HepG2 (cell line): ENCODE measurements around the gene PA2G4. TPM values are rescaled to one million over a fixed set of nuclear protein-coding genes. Genes with fewer than 3 reads are reported as not detected.

Experiments used
- KAT7 ChIP-seq: IDR thresholded peaks from 2 replicates; pipeline ENCODE4 v1.6.1; 2018; ENCODE audit warnings: borderline replicate concordance, missing compliant biosample characterization
- KAT8 ChIP-seq: IDR thresholded peaks from 2 replicates; pipeline ENCODE4 v1.6.1; 2016; ENCODE audit warnings: missing genetic modification reagents, missing compliant biosample characterization
- KDM4B ChIP-seq: sonication (generic); formaldehyde crosslinking; IDR thresholded peaks from 2 replicates; pipeline ENCODE4 v1.4.0; 2020; ENCODE audit warnings: missing genetic modification reagents
- SYNCRIP ChIP-seq: fragments of 200-400 bp; formaldehyde crosslinking; IDR thresholded peaks from 2 replicates; pipeline ENCODE4 v1.6.1; 2018; ENCODE audit warnings: mild to moderate bottlenecking, low read depth, low read length; ENCODE audit not compliant: insufficient read depth
- ZBTB7B ChIP-seq: sonication (generic); formaldehyde crosslinking; IDR thresholded peaks from 2 replicates; pipeline ENCODE4 v1.4.0; 2020; ENCODE audit warnings: missing genetic modification reagents
- ZNF263 ChIP-seq: sonication (generic); formaldehyde crosslinking; IDR thresholded peaks from 2 replicates; pipeline ENCODE4 v1.4.0; 2020; ENCODE audit warnings: missing genetic modification reagents
- ZNF329 ChIP-seq: sonication (generic); formaldehyde crosslinking; IDR thresholded peaks from 2 replicates; pipeline ENCODE4 v1.9.0; 2021; ENCODE audit warnings: low read depth, mild to moderate bottlenecking, missing genetic modification reagents
- ZNF629 ChIP-seq: sonication (generic); formaldehyde crosslinking; conservative IDR thresholded peaks from 2 replicates; pipeline ENCODE4 v1.5.0; 2020; ENCODE audit warnings: missing genetic modification reagents
- ZNF878 ChIP-seq: sonication (generic); formaldehyde crosslinking; IDR thresholded peaks from 2 replicates; pipeline ENCODE4 v1.8.1; 2023; ENCODE audit warnings: mild to moderate bottlenecking, missing genetic modification reagents, moderate library complexity
- polyA plus RNA-seq, 8 experiments: library from polyadenylated mRNA; depleted of rRNA in 3 of 8; stranded (reverse) in 7 of 8; unstranded in 1 of 8; fragments of >200 nt; fragmentation: Illumina TruSeq in 4 of 8; extraction: Trizol in 4 of 8; gene quantifications; 2 replicates each; pipeline versions ENCODE4 v1.2.1 to v1.2.3, GENCODE V29; 2011 to 2016; ENCODE audit warnings: low read depth in 4 of 8, missing spikeins in 1 of 8, mixed read lengths in 1 of 8; ENCODE audit not compliant: insufficient read depth in 1 of 8
- total RNA-seq, 5 experiments: library from RNA; depleted of rRNA; stranded (reverse); fragments of >200 nt; fragmentation: Illumina TruSeq; extraction: Trizol; gene quantifications; 2 replicates each; pipeline ENCODE4 v1.2.3, GENCODE V29; 2016; ENCODE audit warnings: low read depth in 1 of 5
- TF ChIP-seq, protein P1 (sequence below): IDR thresholded peaks from 2 replicates; pipeline ENCODE4 v1.6.1; 2016; ENCODE audit warnings: mild to moderate bottlenecking, missing biosample characterization, missing genetic modification reagents
- TF ChIP-seq, protein P2 (sequence below): sonication (generic); formaldehyde crosslinking; IDR thresholded peaks from 2 replicates; pipeline ENCODE4 v1.5.0; 2020; ENCODE audit warnings: mild to moderate bottlenecking, missing genetic modification reagents
- TF ChIP-seq, protein P3 (sequence below): sonication (generic); formaldehyde crosslinking; IDR thresholded peaks from 2 replicates; pipeline ENCODE4 v1.5.0; 2020; ENCODE audit warnings: missing genetic modification reagents, mild to moderate bottlenecking, borderline replicate concordance
- TF ChIP-seq, protein P4 (sequence below): sonication (generic); formaldehyde crosslinking; IDR thresholded peaks from 2 replicates; pipeline ENCODE4 v1.5.0; 2020; ENCODE audit warnings: mild to moderate bottlenecking, missing genetic modification reagents, borderline replicate concordance

PA2G4 gene
- total and polyA plus RNA-seq, 2 of the 13 experiments (the other 11 are each of a cell fraction or from before 2014, with no cell fraction given): 147 to 240 TPM

DNA sequence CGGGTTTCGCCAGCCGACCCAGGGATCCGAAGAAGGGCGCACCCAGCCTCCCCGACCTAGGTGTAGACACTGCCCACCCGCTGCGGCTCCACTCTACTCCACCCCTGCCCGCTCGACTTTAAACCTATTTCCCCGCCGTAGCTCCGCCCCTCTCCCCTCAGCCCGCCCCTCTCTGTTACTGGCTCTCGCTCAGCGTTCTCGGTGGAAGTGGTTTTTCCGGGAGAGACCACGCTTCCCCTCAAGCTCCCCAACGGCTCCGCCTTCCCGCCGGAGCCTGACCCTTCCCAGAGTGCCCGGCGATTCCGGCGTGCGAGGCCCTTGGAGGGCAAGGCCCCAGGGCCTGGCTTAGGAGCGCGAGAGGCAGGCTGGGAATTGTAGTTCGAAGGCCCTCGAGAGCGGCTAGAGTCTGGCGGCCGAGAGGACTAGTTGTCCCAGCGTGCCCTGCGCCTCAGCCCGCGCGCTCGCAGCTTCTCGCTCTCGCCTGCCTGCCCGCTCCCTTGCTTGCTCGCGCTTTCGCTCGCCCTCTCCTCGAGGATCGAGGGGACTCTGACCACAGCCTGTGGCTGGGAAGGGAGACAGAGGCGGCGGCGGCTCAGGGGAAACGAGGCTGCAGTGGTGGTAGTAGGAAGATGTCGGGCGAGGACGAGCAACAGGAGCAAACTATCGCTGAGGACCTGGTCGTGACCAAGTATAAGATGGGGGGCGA lies at the start of gene PA2G4 (continued):
- TF ChIP-seq, protein P1, sequence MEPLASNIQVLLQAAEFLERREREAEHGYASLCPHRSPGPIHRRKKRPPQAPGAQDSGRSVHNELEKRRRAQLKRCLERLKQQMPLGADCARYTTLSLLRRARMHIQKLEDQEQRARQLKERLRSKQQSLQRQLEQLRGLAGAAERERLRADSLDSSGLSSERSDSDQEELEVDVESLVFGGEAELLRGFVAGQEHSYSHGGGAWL (CRISPR knock-in tag): peak; percentile 83; the same call in 1 of the 2 replicates
- peak; percentile 31 for TF ChIP-seq ZBTB7B (CRISPR knock-in tag)
- TF ChIP-seq KAT7 (CRISPR knock-in tag): peak; percentile 85; the same call in 1 of the 2 replicates
- TF ChIP-seq ZNF629 (CRISPR knock-in tag): 0 out of 2 replicates have a peak, but pooled peaks have one; percentile 30
- TF ChIP-seq ZNF329: peak; percentile 74
- TF ChIP-seq ZNF878 (CRISPR knock-in tag): peak; percentile 98
- peak; percentile 90 for TF ChIP-seq KAT8
- TF ChIP-seq ZNF263: peak; percentile 14; the same call in 1 of the 2 replicates
- no peak for TF ChIP-seq SYNCRIP
- TF ChIP-seq KDM4B (CRISPR knock-in tag): peak; percentile 90
- TF ChIP-seq, protein P2, sequence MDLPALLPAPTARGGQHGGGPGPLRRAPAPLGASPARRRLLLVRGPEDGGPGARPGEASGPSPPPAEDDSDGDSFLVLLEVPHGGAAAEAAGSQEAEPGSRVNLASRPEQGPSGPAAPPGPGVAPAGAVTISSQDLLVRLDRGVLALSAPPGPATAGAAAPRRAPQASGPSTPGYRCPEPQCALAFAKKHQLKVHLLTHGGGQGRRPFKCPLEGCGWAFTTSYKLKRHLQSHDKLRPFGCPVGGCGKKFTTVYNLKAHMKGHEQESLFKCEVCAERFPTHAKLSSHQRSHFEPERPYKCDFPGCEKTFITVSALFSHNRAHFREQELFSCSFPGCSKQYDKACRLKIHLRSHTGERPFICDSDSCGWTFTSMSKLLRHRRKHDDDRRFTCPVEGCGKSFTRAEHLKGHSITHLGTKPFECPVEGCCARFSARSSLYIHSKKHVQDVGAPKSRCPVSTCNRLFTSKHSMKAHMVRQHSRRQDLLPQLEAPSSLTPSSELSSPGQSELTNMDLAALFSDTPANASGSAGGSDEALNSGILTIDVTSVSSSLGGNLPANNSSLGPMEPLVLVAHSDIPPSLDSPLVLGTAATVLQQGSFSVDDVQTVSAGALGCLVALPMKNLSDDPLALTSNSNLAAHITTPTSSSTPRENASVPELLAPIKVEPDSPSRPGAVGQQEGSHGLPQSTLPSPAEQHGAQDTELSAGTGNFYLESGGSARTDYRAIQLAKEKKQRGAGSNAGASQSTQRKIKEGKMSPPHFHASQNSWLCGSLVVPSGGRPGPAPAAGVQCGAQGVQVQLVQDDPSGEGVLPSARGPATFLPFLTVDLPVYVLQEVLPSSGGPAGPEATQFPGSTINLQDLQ: peak; percentile 58; the same call in 1 of the 2 replicates
- TF ChIP-seq, protein P3, sequence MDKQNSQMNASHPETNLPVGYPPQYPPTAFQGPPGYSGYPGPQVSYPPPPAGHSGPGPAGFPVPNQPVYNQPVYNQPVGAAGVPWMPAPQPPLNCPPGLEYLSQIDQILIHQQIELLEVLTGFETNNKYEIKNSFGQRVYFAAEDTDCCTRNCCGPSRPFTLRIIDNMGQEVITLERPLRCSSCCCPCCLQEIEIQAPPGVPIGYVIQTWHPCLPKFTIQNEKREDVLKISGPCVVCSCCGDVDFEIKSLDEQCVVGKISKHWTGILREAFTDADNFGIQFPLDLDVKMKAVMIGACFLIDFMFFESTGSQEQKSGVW: peak; percentile 36; the same call in 1 of the 2 replicates
- TF ChIP-seq, protein P4, sequence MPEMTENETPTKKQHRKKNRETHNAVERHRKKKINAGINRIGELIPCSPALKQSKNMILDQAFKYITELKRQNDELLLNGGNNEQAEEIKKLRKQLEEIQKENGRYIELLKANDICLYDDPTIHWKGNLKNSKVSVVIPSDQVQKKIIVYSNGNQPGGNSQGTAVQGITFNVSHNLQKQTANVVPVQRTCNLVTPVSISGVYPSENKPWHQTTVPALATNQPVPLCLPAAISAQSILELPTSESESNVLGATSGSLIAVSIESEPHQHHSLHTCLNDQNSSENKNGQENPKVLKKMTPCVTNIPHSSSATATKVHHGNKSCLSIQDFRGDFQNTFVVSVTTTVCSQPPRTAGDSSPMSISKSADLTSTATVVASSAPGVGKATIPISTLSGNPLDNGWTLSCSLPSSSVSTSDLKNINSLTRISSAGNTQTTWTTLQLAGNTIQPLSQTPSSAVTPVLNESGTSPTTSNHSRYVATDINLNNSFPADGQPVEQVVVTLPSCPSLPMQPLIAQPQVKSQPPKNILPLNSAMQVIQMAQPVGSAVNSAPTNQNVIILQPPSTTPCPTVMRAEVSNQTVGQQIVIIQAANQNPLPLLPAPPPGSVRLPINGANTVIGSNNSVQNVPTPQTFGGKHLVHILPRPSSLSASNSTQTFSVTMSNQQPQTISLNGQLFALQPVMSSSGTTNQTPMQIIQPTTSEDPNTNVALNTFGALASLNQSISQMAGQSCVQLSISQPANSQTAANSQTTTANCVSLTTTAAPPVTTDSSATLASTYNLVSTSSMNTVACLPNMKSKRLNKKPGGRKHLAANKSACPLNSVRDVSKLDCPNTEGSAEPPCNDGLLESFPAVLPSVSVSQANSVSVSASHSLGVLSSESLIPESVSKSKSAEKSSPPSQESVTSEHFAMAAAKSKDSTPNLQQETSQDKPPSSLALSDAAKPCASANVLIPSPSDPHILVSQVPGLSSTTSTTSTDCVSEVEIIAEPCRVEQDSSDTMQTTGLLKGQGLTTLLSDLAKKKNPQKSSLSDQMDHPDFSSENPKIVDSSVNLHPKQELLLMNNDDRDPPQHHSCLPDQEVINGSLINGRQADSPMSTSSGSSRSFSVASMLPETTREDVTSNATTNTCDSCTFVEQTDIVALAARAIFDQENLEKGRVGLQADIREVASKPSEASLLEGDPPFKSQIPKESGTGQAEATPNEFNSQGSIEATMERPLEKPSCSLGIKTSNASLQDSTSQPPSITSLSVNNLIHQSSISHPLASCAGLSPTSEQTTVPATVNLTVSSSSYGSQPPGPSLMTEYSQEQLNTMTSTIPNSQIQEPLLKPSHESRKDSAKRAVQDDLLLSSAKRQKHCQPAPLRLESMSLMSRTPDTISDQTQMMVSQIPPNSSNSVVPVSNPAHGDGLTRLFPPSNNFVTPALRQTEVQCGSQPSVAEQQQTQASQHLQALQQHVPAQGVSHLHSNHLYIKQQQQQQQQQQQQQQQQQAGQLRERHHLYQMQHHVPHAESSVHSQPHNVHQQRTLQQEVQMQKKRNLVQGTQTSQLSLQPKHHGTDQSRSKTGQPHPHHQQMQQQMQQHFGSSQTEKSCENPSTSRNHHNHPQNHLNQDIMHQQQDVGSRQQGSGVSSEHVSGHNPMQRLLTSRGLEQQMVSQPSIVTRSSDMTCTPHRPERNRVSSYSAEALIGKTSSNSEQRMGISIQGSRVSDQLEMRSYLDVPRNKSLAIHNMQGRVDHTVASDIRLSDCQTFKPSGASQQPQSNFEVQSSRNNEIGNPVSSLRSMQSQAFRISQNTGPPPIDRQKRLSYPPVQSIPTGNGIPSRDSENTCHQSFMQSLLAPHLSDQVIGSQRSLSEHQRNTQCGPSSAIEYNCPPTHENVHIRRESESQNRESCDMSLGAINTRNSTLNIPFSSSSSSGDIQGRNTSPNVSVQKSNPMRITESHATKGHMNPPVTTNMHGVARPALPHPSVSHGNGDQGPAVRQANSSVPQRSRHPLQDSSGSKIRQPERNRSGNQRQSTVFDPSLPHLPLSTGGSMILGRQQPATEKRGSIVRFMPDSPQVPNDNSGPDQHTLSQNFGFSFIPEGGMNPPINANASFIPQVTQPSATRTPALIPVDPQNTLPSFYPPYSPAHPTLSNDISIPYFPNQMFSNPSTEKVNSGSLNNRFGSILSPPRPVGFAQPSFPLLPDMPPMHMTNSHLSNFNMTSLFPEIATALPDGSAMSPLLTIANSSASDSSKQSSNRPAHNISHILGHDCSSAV (CRISPR knock-in tag): no peak
